WTC11 (cell line): ENCODE measurements around the gene HIP1R. TPM values are rescaled to one million over a fixed set of nuclear protein-coding genes. Genes with fewer than 3 reads are reported as not detected.
A peak's percentile ranks its signal among the peaks of the same experiment; 100 is the strongest.

Experiments
- ATAC-seq: fragments of 200-7000 bp; cut with Tn5 transposase; 2 replicates; pipeline ENCODE4 v1.10.0; 2021; ENCODE audit warnings: mild to moderate bottlenecking, moderate library complexity
- CTCF ChIA-PET: fragments of 300-600 bp; sonication (Branson Sonifier 250); formaldehyde crosslinking; loops from one replicate; lab custom pipeline; 2021; ENCODE audit warnings: antibody characterized with exemption; lab: Charles Lee
- POLR2A ChIA-PET: fragments of 350-600 bp; sonication (Branson Sonifier 250); formaldehyde crosslinking; loops from one replicate; lab custom pipeline; 2021; ENCODE audit warnings: antibody characterized with exemption; lab: Charles Lee
- DNase-seq: peaks from one replicate; pipeline ENCODE4 v3.0.0; 2021; ENCODE audit warnings: low spot score
- H3K27ac Mint-ChIP-seq: 2 replicates; pipeline ENCODE4 v1.8.0; 2021; ENCODE audit warnings: mixed read lengths
- H3K27me3 Mint-ChIP-seq: 2 replicates; pipeline ENCODE4 v1.8.0; 2021; ENCODE audit warnings: low read depth, mild to moderate bottlenecking, moderate library complexity, mixed read lengths
- H3K36me3 Mint-ChIP-seq: 2 replicates; pipeline ENCODE4 v1.8.0; 2021; ENCODE audit warnings: mixed read lengths
- H3K4me1 Mint-ChIP-seq: 2 replicates; pipeline ENCODE4 v1.8.0; 2022; ENCODE audit warnings: mixed read lengths
- H3K4me3 Mint-ChIP-seq: 2 replicates; pipeline ENCODE4 v1.8.0; 2021; ENCODE audit warnings: mild to moderate bottlenecking, moderate library complexity, mixed read lengths
- H3K9me3 Mint-ChIP-seq: 2 replicates; pipeline ENCODE4 v1.8.0; 2021; ENCODE audit warnings: mixed read lengths
- AFF4 ChIP-seq: sonication (generic); formaldehyde crosslinking; IDR thresholded peaks from 2 replicates; pipeline ENCODE4 v1.8.1; 2023; ENCODE audit warnings: mild to moderate bottlenecking, missing genetic modification reagents, borderline replicate concordance
- AR ChIP-seq: fragments of 250-450 bp; sonication (Bioruptor Pico); IDR thresholded peaks from 2 replicates; pipeline ENCODE4 v1.9.0; 2021; ENCODE audit warnings: mild to moderate bottlenecking
- ARID4B ChIP-seq: sonication (generic); formaldehyde crosslinking; IDR thresholded peaks from 2 replicates; pipeline ENCODE4 v1.8.0; 2023; ENCODE audit warnings: missing genetic modification reagents, mild to moderate bottlenecking, borderline replicate concordance
- CBFB ChIP-seq: sonication (generic); formaldehyde crosslinking; IDR thresholded peaks from 2 replicates; pipeline ENCODE4 v1.8.1; 2022; ENCODE audit warnings: mild to moderate bottlenecking, low read depth, missing genetic modification reagents
- E2F4 ChIP-seq: sonication (generic); formaldehyde crosslinking; IDR thresholded peaks from 2 replicates; pipeline ENCODE4 v1.8.1; 2022; ENCODE audit warnings: low read depth, mild to moderate bottlenecking, moderate library complexity, missing genetic modification reagents, borderline replicate concordance
- ELF4 ChIP-seq: sonication (generic); formaldehyde crosslinking; IDR thresholded peaks from 2 replicates; pipeline ENCODE4 v1.8.1; 2022; ENCODE audit warnings: low read depth, mild to moderate bottlenecking, moderate library complexity, missing genetic modification reagents
- ESRRA ChIP-seq: sonication (generic); formaldehyde crosslinking; IDR thresholded peaks from 2 replicates; pipeline ENCODE4 v1.8.1; 2022; ENCODE audit warnings: mild to moderate bottlenecking, missing genetic modification reagents, borderline replicate concordance
- FOXJ3 ChIP-seq: sonication (generic); formaldehyde crosslinking; IDR thresholded peaks from 2 replicates; pipeline ENCODE4 v1.9.0; 2021; ENCODE audit warnings: missing genetic modification reagents, mild to moderate bottlenecking, borderline replicate concordance
- FOXP1 ChIP-seq: sonication (generic); formaldehyde crosslinking; IDR thresholded peaks from 2 replicates; pipeline ENCODE4 v1.8.0; 2022; ENCODE audit warnings: missing genetic modification reagents, mild to moderate bottlenecking, moderate library complexity, borderline replicate concordance
- GTF2I ChIP-seq: fragments of 250-450 bp; sonication (Bioruptor Pico); conservative IDR thresholded peaks from 2 replicates; pipeline ENCODE4 v1.4.0; 2021; ENCODE audit warnings: mild to moderate bottlenecking
- IRF2 ChIP-seq: sonication (generic); formaldehyde crosslinking; IDR thresholded peaks from 2 replicates; pipeline ENCODE4 v1.8.0; 2022; ENCODE audit warnings: low read depth, missing genetic modification reagents, borderline replicate concordance
- KAT7 ChIP-seq: sonication (generic); formaldehyde crosslinking; IDR thresholded peaks from 2 replicates; pipeline ENCODE4 v1.8.1; 2023; ENCODE audit warnings: missing genetic modification reagents, mild to moderate bottlenecking, borderline replicate concordance
- NR2C2 ChIP-seq: sonication (generic); formaldehyde crosslinking; IDR thresholded peaks from 2 replicates; pipeline ENCODE4 v1.8.0; 2022; ENCODE audit warnings: mild to moderate bottlenecking, missing genetic modification reagents
- RELA ChIP-seq: sonication (generic); formaldehyde crosslinking; IDR thresholded peaks from 2 replicates; pipeline ENCODE4 v1.8.1; 2022; ENCODE audit warnings: missing genetic modification reagents, mild to moderate bottlenecking, borderline replicate concordance
- SOX15 ChIP-seq: fragments of 250-450 bp; sonication (Bioruptor Pico); IDR thresholded peaks from 2 replicates; pipeline ENCODE4 v1.9.0; 2021; ENCODE audit warnings: mild to moderate bottlenecking
- TEAD1 ChIP-seq: sonication (generic); formaldehyde crosslinking; IDR thresholded peaks from 2 replicates; pipeline ENCODE4 v1.8.0; 2022; ENCODE audit warnings: mild to moderate bottlenecking, missing genetic modification reagents
- TEAD4 ChIP-seq: sonication (generic); formaldehyde crosslinking; IDR thresholded peaks from 2 replicates; pipeline ENCODE4 v1.8.0; 2022; ENCODE audit warnings: mild to moderate bottlenecking, missing genetic modification reagents
- TP53 ChIP-seq: sonication (generic); formaldehyde crosslinking; IDR thresholded peaks from 2 replicates; pipeline ENCODE4 v1.8.1; 2023; ENCODE audit warnings: mild to moderate bottlenecking, missing genetic modification reagents
- USF2 ChIP-seq: sonication (generic); formaldehyde crosslinking; IDR thresholded peaks from 2 replicates; pipeline ENCODE4 v1.8.1; 2023; ENCODE audit warnings: mild to moderate bottlenecking, missing genetic modification reagents, moderate library complexity
- ZMAT4 ChIP-seq: fragments of 250-450 bp; sonication (Bioruptor Pico); IDR thresholded peaks from 2 replicates; pipeline ENCODE4 v1.9.0; 2021; ENCODE audit warnings: mild to moderate bottlenecking
- ZSCAN18 ChIP-seq: fragments of 250-450 bp; sonication (Bioruptor Pico); IDR thresholded peaks from 2 replicates; pipeline ENCODE4 v2.1.2; 2022; ENCODE audit warnings: mild to moderate bottlenecking, moderate library complexity
- total RNA-seq: library from RNA; stranded (reverse); gene quantifications from 3 replicates; pipeline ENCODE4 v1.2.3, GENCODE V29; 2021

The HIP1R gene
- total RNA-seq, 1 experiment from 2014 or later = 45.2 TPM

- DNase-seq (peak; percentile 75), ATAC-seq (peak; percentile 17; the same call in 1 of the 2 replicates)
- Mint-ChIP-seq H3K27me3 (peaks cover 64% of the 10 kb centered on the region), H3K4me3 (peak within 1 kb of the TSS; percentile 83), H3K27ac (peak within 1 kb of the TSS; percentile 63), H3K36me3 (no peaks in the 10 kb centered on the region), H3K4me1 (peaks cover 40% of the 10 kb centered on the region), H3K9me3 (peaks cover 6% of the 10 kb centered on the region)
- CTCF ChIA-PET = interaction anchor here (1.8 kb wide), 1 partner anchor 28 kb away, joined by 6 read pairs; no protein-coding TSS in a partner anchor
- POLR2A ChIA-PET = interaction anchor here (1.2 kb wide), 1 partner anchor 70 kb away, joined by 3 read pairs; the partner anchor contains the start of gene ABCB9
- TF ChIP-seq TEAD1 (no peak), ESRRA (CRISPR knock-in tag) (no peak), AFF4 (no peak), ZSCAN18 (CRISPR knock-in tag) (no peak), TP53 (no peak), E2F4 (CRISPR knock-in tag) (no peak), ZMAT4 (CRISPR knock-in tag) (no peak), ARID4B (CRISPR knock-in tag) (no peak), CBFB (CRISPR knock-in tag) (no peak), AR (no peak), USF2 (CRISPR knock-in tag) (peak; percentile 95), IRF2 (no peak), ELF4 (CRISPR knock-in tag) (no peak), FOXJ3 (no peak), KAT7 (no peak), SOX15 (CRISPR knock-in tag) (no peak), RELA (CRISPR knock-in tag) (no peak), NR2C2 (CRISPR knock-in tag) (no peak), GTF2I (CRISPR knock-in tag) (no peak), FOXP1 (CRISPR knock-in tag) (peak; percentile 69), TEAD4 (no peak)
These were observed 60.7 kb downstream of the HIP1R start, which contains the start of gene VPS37B for GRCh38 chr12:122895704-122896636. Gene VPS37B (minus strand): TSS chr12:122896124. CDS start chr12:122896062, 62 bp downstream.
